GM04504 (cell line): ENCODE results near the gene DENND1A.

Source experiments
- DNase-seq: peaks from one replicate; pipeline ENCODE4 v3.0.0-alpha.2; 2012; ENCODE audit warnings: low read depth

DENND1A gene

GRCh38 chr9:123527981-123528380 is 401.9 kb downstream of the DENND1A start:
- DNase-seq = no peak

- DNase-seq = no peak
Observed at GRCh38 chr9:123525957-123526356, 404.0 kb downstream of the DENND1A start.

- DNase-seq = no peak
Observed at GRCh38 chr9:123525424-123525823, 404.5 kb downstream of the DENND1A start.

DNA sequence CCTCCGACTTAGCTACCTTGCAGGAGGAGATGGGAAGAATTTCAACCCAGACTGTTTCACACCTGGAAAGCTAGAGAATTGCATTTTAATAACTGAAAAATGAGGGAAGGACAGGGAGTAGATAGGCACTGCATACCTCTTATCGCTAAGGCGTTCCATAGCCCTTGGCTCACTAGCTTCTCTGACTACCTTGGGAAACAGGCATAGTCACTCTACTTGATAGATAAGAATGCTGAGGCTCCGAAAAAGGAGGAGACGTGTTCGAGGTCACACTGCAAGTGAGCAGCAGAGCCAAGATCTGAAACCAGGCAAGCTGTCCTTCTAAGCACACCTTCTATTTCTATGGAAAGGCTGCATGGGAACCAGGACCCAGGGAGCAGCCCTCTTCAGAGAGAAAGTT is 405.1 kb downstream of the DENND1A start:
- no peak for DNase-seq

GRCh38 chr9:123523845-123524244 is 406.1 kb downstream of the DENND1A start:
- DNase-seq = no peak

DNA sequence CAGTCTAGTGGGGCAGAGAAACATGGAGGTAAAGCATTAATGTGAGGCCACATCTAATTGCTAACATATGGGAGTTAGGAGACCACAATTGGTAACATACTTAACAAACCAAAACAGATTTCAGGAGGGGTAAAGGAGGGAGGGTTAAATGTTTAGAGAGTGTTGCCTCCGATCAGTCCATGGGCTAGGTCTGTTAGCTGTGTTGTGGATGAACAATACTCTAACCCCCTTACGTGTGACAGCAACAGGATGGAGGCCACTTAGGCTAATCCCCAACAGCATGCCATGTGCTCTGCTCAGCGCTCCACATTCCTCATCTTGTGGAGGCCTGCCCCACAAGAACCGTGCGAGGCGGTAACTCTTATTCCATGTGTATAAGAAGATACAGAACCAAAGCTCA is 406.9 kb downstream of the DENND1A start:
- no peak for DNase-seq

DNA sequence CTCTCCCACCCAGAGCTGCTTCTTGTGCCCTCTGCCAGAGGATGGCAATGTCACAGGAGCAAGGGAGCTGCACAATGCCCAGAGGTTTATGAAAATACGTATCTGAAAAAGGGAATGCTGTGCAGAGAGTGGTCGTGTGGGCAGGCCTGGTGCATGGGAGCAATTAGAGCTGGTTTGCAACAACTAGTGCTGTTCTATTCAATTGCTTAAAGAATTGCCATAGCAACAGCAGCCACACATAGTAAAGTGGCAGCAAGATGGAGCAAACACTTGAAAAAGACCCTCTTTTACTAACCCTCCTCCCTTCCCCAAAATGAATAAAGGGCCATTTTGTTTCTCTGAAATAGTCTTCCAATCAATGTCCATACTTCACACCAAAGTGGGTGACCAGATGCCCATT is 407.7 kb downstream of the DENND1A start:
- no peak for DNase-seq

GRCh38 chr9:123518338-123518737 is 411.6 kb downstream of the DENND1A start:
- no peak for DNase-seq

GRCh38 chr9:123517512-123517911 is 412.4 kb downstream of the DENND1A start:
- DNase-seq = no peak

DNA sequence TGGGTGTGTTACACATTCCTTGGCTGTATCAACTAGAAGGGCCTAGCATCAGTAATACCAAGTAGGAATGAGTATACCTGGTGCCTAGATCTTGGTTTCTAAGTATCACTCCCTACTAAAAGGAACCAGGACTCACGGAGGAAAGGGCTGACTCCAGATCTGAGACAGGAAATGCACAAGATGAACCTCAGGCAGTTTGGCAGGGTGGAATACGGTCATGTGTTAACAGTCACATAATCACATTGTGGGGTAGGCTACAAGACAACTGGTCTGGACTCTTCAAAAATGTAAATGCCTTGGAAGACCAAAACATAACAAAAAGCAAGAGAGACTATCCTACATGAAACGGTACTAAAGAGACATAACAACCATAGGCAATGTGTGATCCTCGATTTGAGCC is 415.2 kb downstream of the DENND1A start:
- DNase-seq = no peak

- no peak for DNase-seq
Observed at GRCh38 chr9:123513554-123513953, 416.4 kb downstream of the DENND1A start.

- no peak for DNase-seq
Observed at GRCh38 chr9:123511326-123512277, 418.3 kb downstream of the DENND1A start.

DNA sequence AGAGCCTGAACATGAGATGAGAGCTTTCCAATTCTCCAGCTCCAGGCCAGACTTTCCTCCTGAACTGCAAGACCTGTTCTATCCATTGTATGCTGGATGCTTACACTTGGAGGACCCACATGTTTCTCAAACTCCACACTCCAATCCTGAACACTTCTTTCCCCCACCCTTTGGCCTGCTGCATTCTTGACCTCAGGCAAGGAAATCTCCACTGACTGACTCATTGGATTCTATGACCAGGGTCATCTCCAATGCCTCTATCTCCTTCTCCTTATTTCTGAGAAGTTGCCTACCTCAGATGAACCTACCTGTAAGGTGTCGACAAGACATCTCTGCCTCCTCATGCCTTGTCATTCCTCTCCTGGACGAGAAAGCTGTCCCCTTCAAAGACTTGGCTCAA is 420.3 kb downstream of the DENND1A start:
- no peak for DNase-seq

- DNase-seq = peak; percentile 31
Observed at GRCh38 chr9:123508048-123508447, 421.9 kb downstream of the DENND1A start.

DNA sequence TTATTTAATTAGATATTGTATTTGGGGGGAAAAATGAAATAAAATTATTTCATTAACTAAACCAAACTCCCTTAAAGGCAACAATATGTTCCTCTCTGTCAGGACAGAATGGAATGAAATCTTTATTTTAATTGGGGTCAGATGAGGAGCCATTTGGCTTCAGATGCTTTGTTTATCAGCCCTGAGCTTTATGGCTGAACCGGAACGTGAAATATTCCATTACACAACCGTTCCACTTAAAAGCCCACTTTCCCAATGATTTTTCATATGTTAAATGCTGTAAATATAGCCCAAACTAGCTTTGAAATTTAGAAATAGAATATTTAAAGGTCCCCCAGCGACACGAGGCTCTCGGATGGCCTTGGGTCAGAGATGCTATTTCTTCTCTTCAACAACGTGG is 424.4 kb downstream of the DENND1A start:
- DNase-seq = no peak

DNA sequence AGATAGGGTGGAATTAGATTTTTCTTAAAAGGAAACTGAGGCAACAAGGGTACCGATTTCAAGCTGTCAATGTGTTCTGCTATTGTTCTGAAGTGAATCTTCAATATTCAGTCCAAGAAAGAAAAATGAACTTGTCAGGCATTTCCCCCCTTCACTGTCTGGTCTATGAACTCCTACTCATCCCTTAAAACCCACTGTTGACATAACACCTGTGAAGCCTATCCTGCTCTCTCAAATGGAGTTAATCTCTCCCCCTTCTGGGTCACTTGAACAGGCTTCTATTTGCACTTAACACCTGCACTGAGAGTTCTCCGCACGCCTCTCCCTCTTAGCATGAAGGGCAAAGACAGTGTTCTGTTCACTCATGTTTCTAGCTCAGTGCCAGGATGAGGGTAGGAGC is 429.6 kb downstream of the DENND1A start:
- no peak for DNase-seq

DNA sequence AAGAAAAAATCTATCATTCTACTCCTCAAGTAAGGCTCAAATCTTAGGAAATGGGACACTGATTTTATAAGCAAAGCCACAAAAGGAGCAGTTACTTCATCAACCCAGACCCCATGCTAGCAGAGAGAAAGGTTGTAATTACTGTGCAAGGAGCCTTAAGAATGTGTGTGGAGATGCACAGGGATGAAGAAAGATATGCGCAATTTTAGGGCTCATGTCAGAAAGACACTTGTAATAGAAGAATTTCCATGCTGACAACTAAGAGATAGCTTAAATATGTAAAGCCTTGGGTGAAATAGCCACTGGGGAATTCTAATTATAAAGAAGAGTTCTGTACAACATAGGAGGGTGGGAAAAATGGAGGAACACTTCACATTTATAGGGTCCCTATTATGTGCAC is 432.1 kb downstream of the DENND1A start:
- DNase-seq = no peak

DNA sequence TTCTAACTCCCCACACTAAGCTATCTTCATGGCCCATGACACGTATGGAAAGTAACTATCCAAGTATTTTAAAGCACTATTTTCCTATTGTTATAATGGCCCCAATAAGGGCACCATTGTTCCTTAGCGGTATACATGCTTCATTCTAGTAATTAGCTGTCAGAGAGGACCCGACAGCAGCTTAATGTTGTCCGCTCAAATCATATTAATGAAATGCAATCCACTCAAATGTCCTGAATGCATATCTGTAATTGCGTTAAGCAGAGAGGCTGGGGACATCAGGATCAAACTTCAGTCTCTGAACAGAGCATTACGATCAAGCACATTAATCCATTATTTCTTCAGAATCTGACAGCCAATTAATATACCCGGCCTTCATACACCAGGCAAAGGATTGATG is 434.2 kb downstream of the DENND1A start:
- DNase-seq = no peak

GRCh38 chr9:123493627-123494026 is 436.3 kb downstream of the DENND1A start:
- DNase-seq = no peak

DNA sequence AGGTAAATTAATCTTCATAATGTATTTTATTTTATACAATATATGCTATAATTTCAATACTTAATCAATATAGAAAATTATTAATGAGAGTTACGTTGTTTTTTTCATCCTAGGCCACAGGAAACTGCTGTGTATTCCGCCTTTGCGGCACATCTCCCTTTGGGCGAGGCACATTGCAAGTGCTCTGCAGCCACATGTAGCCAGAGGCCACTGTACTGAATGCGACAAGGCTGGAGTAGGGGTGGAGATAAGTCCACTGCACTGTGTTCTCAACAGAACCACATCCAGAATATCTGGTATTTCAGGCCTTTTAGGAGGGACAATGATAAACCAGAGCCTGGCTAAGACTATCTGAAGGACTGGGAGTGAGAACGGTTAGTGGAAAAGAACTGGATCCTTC is 439.2 kb downstream of the DENND1A start:
- no peak for DNase-seq

DNA sequence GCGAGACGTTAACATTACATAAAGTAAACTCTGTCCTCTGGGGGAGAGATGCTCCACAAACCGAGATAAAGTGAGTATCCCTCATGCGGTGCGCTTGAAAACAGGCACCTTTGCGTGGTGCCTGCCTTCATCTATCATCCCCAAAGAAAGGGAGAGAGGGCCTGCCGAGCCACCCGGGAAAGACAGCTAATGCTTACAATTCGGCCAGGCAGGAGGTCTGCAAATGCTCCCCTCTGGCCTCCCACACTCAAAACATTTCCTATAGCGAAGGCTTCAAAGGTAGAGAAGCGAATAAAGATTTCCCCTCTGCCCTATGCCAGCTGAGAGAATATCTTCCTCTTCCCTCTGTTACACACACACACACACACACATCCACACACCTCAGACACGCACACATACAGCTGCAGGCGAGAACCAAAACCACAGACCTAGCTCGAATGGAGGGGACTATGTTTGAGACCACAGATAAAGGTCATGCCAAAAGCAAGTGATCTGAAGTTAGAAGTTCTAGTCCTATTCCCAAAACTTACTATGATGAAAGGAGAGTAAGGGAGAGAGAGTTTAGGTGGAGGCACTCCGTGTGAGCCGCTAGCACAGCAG is 441.1 kb downstream of the DENND1A start:
- no peak for DNase-seq

GRCh38 chr9:123487944-123488548 is 441.9 kb downstream of the DENND1A start:
- no peak for DNase-seq

GRCh38 chr9:123486431-123486830 is 443.5 kb downstream of the DENND1A start:
- no peak for DNase-seq
